Endometrial microvascular endothelial cells (primary cell): ENCODE data around the gene FOXP1. TPM values are rescaled to one million over a fixed set of nuclear protein-coding genes. Genes with fewer than 3 reads are reported as not detected.

Source experiments
- in situ Hi-C: cut with HindIII; loops from 2 replicates; pipeline ENCODE4 v1.10.0; 2017; ENCODE audit warnings: low sequenced_read_pairs, low pct_unique_long_range_greater_than_20kb; ENCODE audit errors: inconsistent ontology term
- total RNA-seq: library from RNA; depleted of rRNA; stranded (reverse); fragments of >200 nt; gene quantifications from one replicate; pipeline ENCODE4 v1.2.3, GENCODE V29; 2015; ENCODE audit errors: inconsistent ontology term

The FOXP1 gene
- total RNA-seq, 1 donor from 2014 or later = 37.2 TPM

DNA sequence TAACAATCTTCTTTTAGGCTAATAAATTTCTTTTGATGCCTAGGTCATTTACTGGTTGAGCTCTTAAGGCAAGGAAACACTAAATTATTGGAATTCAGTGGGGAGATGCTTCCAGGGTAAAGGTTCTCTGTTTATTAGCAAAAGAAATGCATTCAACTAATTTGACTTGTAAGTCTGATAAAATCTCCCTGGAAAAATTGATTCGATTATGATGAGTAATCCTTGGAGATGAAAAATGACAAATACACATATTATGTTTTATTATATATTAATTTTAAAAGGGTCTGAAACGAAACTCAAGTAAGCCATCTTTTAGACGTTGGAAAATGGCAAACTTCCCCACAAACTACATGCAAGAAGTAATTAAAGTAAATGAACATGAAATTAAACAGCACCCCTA, 328.0 kb downstream of the FOXP1 start:
- in situ Hi-C loops = no loop called here

GRCh38 chr3:71254281-71255057, 329.1 kb downstream of the FOXP1 start:
- in situ Hi-C loops = no loop called here

- in situ Hi-C loops = no loop called here
Measured at GRCh38 chr3:71253169-71253568, 330.4 kb downstream of the FOXP1 start.

- in situ Hi-C loops = no loop called here
Measured at GRCh38 chr3:71252466-71252865, 331.1 kb downstream of the FOXP1 start.

DNA sequence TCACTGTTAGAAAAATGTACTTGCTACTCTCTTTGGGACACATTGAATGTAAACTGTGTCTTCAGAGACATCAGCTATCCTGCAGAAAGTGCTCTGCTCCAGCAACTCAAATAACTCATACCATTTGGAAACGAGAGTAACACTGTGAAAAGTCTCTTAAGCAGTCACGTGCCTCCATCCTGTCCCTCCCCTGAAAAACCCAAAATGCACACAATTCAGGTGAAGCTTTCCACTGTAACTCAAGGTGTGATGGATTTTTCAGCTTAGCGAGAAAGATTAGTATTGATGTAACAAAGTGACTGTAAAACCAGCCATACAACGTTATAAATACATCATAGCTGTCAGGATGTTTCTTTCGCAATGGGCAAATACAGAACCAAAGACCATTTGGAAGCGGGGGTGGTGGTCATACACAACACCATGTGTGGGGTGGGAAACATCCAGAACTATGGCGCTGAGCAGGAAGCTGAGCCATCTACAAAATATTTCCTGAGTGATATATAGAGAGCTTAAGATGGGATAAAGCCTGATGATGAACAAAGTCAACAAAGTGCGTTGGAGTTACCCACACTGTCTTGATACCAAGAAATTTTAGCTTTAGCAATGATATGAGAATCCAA, 332.3 kb downstream of the FOXP1 start:
- in situ Hi-C loops = no loop called here

GRCh38 chr3:71250026-71250425, 333.5 kb downstream of the FOXP1 start:
- in situ Hi-C loops = no loop called here

DNA sequence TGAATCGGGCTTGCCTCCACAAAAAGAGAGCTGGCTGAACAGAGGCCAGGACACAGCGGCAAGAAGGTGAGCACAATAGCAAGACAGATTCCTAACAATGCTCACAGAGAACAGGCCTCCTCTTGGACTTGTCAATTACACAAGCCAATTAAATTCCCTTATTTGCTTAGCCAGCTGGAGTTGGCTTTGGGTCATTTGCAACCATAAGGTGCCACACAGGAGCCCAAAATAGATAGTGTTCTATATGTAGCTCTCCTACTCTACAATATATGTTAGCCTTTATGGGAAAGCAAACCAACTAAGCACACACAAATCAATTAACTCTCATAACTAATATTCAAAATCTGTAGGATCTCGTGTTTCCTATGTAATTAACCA, 335.6 kb downstream of the FOXP1 start:
- in situ Hi-C loops = no loop called here

GRCh38 chr3:71247221-71247957, 336.1 kb downstream of the FOXP1 start:
- in situ Hi-C loops = no loop called here

- in situ Hi-C loops = no loop called here
Measured at GRCh38 chr3:71245971-71246880, 337.3 kb downstream of the FOXP1 start.

DNA sequence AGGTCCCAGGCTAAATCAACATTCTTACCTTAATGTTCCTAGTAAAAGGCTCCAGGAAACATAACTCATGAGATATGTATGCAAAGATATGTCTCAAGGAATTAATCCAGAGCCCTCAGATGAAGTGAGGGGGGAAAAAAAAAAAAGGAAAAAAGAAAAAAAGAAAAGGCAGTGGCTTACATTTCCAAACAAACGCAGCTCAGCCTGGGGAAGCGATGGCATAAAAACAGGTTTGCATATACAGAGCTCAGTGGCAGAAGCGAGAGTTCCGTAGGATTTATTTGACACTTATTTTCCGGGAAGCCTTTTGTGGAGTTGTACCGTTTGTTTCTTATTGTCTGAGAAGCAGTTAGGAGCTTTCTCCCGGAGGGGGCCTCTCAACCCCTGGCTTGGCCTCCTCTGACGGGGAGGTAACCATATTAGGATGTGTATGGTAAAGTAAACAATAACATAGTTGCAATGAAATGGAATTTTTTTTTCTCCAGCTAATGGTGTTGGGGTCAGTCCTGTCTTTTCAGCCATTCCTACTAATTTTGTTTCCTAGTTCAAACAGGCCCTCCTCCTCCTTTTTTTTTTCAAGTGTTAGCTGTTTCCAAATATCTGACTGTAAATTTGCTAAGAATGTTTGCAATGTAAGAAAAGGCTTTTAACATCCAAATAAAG, 338.6 kb downstream of the FOXP1 start:
- in situ Hi-C loops = no loop called here

GRCh38 chr3:71244153-71244825, 339.2 kb downstream of the FOXP1 start:
- in situ Hi-C loops = no loop called here

DNA sequence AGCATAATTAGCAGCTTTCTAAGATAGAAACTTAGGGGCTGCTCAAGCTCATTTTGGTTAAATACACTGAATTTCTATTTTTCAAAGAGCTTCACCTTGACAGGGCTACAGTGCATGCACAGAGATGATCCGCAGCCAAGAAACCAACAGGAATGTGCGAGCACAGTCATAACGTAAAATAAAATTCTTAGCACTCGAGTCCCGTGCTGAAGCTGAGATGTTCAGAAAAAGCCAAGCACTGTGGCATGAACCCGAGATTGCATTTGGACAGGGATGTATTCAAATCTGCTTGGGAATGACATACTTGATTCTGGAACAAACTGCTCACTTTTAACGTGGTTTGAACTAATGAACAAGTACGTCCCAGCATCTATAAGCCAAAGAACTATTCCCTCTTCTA, 340.3 kb downstream of the FOXP1 start:
- in situ Hi-C loops = no loop called here

GRCh38 chr3:71241981-71242560, 341.5 kb downstream of the FOXP1 start:
- in situ Hi-C loops = no loop called here

GRCh38 chr3:71241246-71241901, 342.2 kb downstream of the FOXP1 start:
- in situ Hi-C loops = no loop called here

DNA sequence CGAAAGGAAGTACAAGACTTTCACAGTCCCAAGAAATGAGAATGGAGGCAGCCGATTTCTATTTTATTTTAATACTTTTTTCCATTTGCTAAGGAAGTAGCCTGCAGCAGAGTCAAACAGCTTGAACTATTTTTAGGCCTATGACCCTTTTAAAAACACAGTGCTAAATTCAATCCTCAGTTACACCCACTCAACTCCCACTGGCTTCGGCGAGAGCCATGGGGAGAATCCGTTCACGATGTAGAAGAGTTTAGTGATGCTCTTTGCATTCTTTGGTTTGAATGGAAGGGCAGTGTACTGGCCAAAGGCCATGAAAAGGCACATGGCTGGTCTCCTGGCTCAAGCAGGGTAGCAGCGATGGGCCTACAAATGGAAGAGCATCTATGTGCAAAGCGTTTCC, 343.5 kb downstream of the FOXP1 start:
- in situ Hi-C loops = no loop called here

DNA sequence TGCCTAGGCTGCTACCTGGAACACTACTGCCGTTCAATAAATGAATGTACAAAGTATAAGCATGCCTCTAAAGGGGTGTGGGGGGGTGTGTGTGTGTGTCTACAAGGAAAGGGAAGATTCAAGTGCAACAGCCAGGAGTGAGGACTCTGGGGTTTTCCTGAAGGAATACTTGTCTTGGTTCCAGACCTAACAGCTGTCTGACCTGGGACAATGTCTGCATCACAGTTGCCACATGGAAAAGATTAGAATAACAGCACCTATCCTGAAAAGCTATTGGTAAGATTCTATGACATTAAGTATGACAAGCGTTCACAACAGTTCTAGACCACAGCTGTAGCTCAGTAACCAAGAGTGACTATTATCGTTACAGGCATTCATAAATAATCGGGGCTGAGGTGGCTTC, 345.2 kb downstream of the FOXP1 start:
- in situ Hi-C loops = no loop called here

DNA sequence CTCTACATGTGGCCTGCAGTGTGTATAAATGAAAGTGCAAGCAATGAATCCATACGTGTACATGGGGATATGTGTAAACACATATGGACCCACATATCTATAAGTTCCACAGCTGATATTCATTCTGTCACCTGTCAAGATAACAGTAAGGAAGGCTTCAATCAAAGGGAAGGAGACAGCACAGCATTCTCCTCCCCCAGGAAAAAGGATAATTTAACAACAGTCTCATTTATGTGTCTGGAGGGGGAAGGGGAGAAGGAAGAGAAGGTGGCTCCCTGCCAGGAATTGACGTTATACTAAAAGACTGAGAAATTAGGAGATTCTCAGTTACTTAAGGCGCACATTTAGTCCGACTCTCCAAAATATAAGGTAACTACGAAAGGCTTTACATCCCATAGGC, 345.9 kb downstream of the FOXP1 start:
- in situ Hi-C loops = no loop called here
